Activated CD4-positive, alpha-beta memory T cell treated with anti-CD3 and anti-CD28 coated beads for 36 hours (primary cell): Measurements from ENCODE around the gene RAD51B. TPM values are rescaled to one million over a fixed set of nuclear protein-coding genes. Genes with fewer than 3 reads are reported as not detected.

Experiments used
- CTCF ChIA-PET: fragments of 350-600 bp; sonication (Branson Sonifier 250); formaldehyde crosslinking; loops from one replicate; lab custom pipeline; 2021; ENCODE audit warnings: antibody characterized with exemption, inconsistent platforms; lab: Charles Lee
- POLR2A ChIA-PET: fragments of 350-600 bp; sonication (Branson Sonifier 250); formaldehyde crosslinking; loops from one replicate; lab custom pipeline; 2021; ENCODE audit warnings: antibody characterized with exemption; lab: Charles Lee
- DNase-seq: peaks from one replicate; pipeline ENCODE4 v3.0.0-alpha.2; 2020
- H3K27ac Mint-ChIP-seq: one replicate; pipeline ENCODE4 v1.8.0; 2021; ENCODE audit warnings: mixed read lengths
- H3K27me3 Mint-ChIP-seq: one replicate; pipeline ENCODE4 v1.8.0; 2021; ENCODE audit warnings: mixed read lengths
- H3K36me3 Mint-ChIP-seq: one replicate; pipeline ENCODE4 v1.8.0; 2021; ENCODE audit warnings: mixed read lengths
- H3K4me1 Mint-ChIP-seq: one replicate; pipeline ENCODE4 v1.8.0; 2021; ENCODE audit warnings: low read depth, mixed read lengths
- H3K4me3 Mint-ChIP-seq: one replicate; pipeline ENCODE4 v1.8.0; 2021; ENCODE audit warnings: mild to moderate bottlenecking, mixed read lengths
- H3K9me3 Mint-ChIP-seq: one replicate; pipeline ENCODE4 v1.8.0; 2021; ENCODE audit warnings: mixed read lengths
- intact Hi-C: fragments of 100-400 bp; cut with micrococcal nuclease; formaldehyde crosslinking; loops from one replicate; pipeline ENCODE4 v1.15.1; 2023
- total RNA-seq, 2 experiments: library from RNA; stranded (reverse); gene quantifications; one replicate each; pipeline ENCODE4 v1.2.3, GENCODE V29; 2021

The RAD51B gene
- total RNA-seq, 2 experiments from 2014 or later, result 32.3 to 34.3 TPM

- no peaks in the 10 kb centered on the region for H3K27me3 Mint-ChIP-seq
- no peaks in the 10 kb centered on the region for H3K36me3 Mint-ChIP-seq
- H3K27ac Mint-ChIP-seq, result no peak overlapping the region
- no peak for DNase-seq
- ChIA-PET CTCF (no interaction called here), POLR2A (no interaction called here)
- intact Hi-C loops, result no loop called here
- H3K9me3 Mint-ChIP-seq, result no peaks in the 10 kb centered on the region
- no peak overlapping the region for H3K4me3 Mint-ChIP-seq
- no peaks in the 10 kb centered on the region for H3K4me1 Mint-ChIP-seq
These were observed 372.2 kb downstream of the RAD51B start for GRCh38 chr14:68191567-68192321.

- Mint-ChIP-seq H3K4me3 (no peak overlapping the region), H3K4me1 (peaks cover 6% of the 10 kb centered on the region), H3K27me3 (no peaks in the 10 kb centered on the region), H3K9me3 (no peaks in the 10 kb centered on the region), H3K27ac (no peak overlapping the region), H3K36me3 (no peaks in the 10 kb centered on the region)
- intact Hi-C loops, result no loop called here
- CTCF ChIA-PET, result no interaction called here
- POLR2A ChIA-PET, result no interaction called here
- DNase-seq, result no peak
These were observed 373.4 kb downstream of the RAD51B start for GRCh38 chr14:68192935-68193334.

- Mint-ChIP-seq H3K27ac (no peak overlapping the region), H3K27me3 (no peaks in the 10 kb centered on the region), H3K9me3 (no peaks in the 10 kb centered on the region), H3K4me3 (no peak overlapping the region), H3K4me1 (peaks cover 6% of the 10 kb centered on the region), H3K36me3 (no peaks in the 10 kb centered on the region)
- POLR2A ChIA-PET, result no interaction called here
- CTCF ChIA-PET, result no interaction called here
- DNase-seq, result no peak
- intact Hi-C loops, result no loop called here
These were observed 374.5 kb downstream of the RAD51B start for GRCh38 chr14:68193970-68194681.

GRCh38 chr14:68195126-68195525, 375.5 kb downstream of the RAD51B start:
- CTCF ChIA-PET, result no interaction called here
- intact Hi-C loops, result no loop called here

GRCh38 chr14:68198713-68199495, 379.3 kb downstream of the RAD51B start:
- ChIA-PET CTCF (no interaction called here), POLR2A (no interaction called here)
- intact Hi-C loops, result no loop called here
- Mint-ChIP-seq H3K4me1 (peaks cover 8% of the 10 kb centered on the region), H3K4me3 (no peak overlapping the region), H3K27me3 (no peaks in the 10 kb centered on the region), H3K9me3 (no peaks in the 10 kb centered on the region), H3K27ac (no peak overlapping the region), H3K36me3 (no peaks in the 10 kb centered on the region)
- no peak for DNase-seq

More at GRCh38 chr14:68195126-68195525, 375.5 kb downstream of the RAD51B start:
- no peaks in the 10 kb centered on the region for H3K36me3 Mint-ChIP-seq
- H3K27ac Mint-ChIP-seq, result no peak overlapping the region
- POLR2A ChIA-PET, result no interaction called here
- no peaks in the 10 kb centered on the region for H3K27me3 Mint-ChIP-seq
- peaks cover 8% of the 10 kb centered on the region for H3K4me1 Mint-ChIP-seq
- H3K4me3 Mint-ChIP-seq, result no peak overlapping the region
- no peaks in the 10 kb centered on the region for H3K9me3 Mint-ChIP-seq
- no peak for DNase-seq

GRCh38 chr14:68199554-68200151, 380.1 kb downstream of the RAD51B start:
- no peak overlapping the region for H3K4me3 Mint-ChIP-seq
- DNase-seq, result no peak
- no peaks in the 10 kb centered on the region for H3K27me3 Mint-ChIP-seq
- H3K27ac Mint-ChIP-seq, result no peak overlapping the region
- no peaks in the 10 kb centered on the region for H3K9me3 Mint-ChIP-seq
- POLR2A ChIA-PET, result no interaction called here
- CTCF ChIA-PET, result interaction anchor here (0.6 kb wide), 1 partner anchor 25 kb away, joined by 3 read pairs; no protein-coding TSS in a partner anchor
- intact Hi-C loops, result no loop called here
- H3K4me1 Mint-ChIP-seq, result peaks cover 8% of the 10 kb centered on the region
- no peaks in the 10 kb centered on the region for H3K36me3 Mint-ChIP-seq

GRCh38 chr14:68203871-68204270, 384.3 kb downstream of the RAD51B start:
- no peak overlapping the region for H3K27ac Mint-ChIP-seq
- intact Hi-C loops, result no loop called here
- CTCF ChIA-PET, result no interaction called here
- POLR2A ChIA-PET, result no interaction called here
- H3K4me3 Mint-ChIP-seq, result no peak overlapping the region
- DNase-seq, result no peak
- no peaks in the 10 kb centered on the region for H3K36me3 Mint-ChIP-seq
- peaks cover 8% of the 10 kb centered on the region for H3K4me1 Mint-ChIP-seq
- H3K9me3 Mint-ChIP-seq, result no peaks in the 10 kb centered on the region
- H3K27me3 Mint-ChIP-seq, result no peaks in the 10 kb centered on the region

GRCh38 chr14:68208218-68208617, 388.6 kb downstream of the RAD51B start:
- H3K4me3 Mint-ChIP-seq, result no peak overlapping the region
- no peak for DNase-seq
- CTCF ChIA-PET, result no interaction called here
- POLR2A ChIA-PET, result no interaction called here
- intact Hi-C loops, result no loop called here
- peaks cover 44% of the 10 kb centered on the region for H3K4me1 Mint-ChIP-seq
- H3K36me3 Mint-ChIP-seq, result no peaks in the 10 kb centered on the region
- no peak overlapping the region for H3K27ac Mint-ChIP-seq
- H3K27me3 Mint-ChIP-seq, result no peaks in the 10 kb centered on the region
- no peaks in the 10 kb centered on the region for H3K9me3 Mint-ChIP-seq

GRCh38 chr14:68208626-68209317, 389.2 kb downstream of the RAD51B start:
- CTCF ChIA-PET, result no interaction called here
- no peak overlapping the region for H3K27ac Mint-ChIP-seq
- H3K27me3 Mint-ChIP-seq, result no peaks in the 10 kb centered on the region
- H3K4me1 Mint-ChIP-seq, result peaks cover 44% of the 10 kb centered on the region
- POLR2A ChIA-PET, result no interaction called here
- no peaks in the 10 kb centered on the region for H3K9me3 Mint-ChIP-seq
- intact Hi-C loops, result no loop called here
- DNase-seq, result no peak
- H3K4me3 Mint-ChIP-seq, result no peak overlapping the region
- no peaks in the 10 kb centered on the region for H3K36me3 Mint-ChIP-seq

GRCh38 chr14:68210729-68211299, 391.2 kb downstream of the RAD51B start:
- peak; percentile 66 for DNase-seq
- no peaks in the 10 kb centered on the region for H3K9me3 Mint-ChIP-seq

GRCh38 chr14:68211421-68211820, 391.8 kb downstream of the RAD51B start:
- H3K4me1 Mint-ChIP-seq, result peaks cover 47% of the 10 kb centered on the region
- H3K27ac Mint-ChIP-seq, result peak overlapping the region; percentile 64
- H3K27me3 Mint-ChIP-seq, result no peaks in the 10 kb centered on the region
- ChIA-PET CTCF (interaction anchor here (0.9 to 1.1 kb wide), 4 partner anchors 18 to 578 kb away, joined by 3 to 4 read pairs (median 4); no protein-coding TSS in a partner anchor), POLR2A (interaction anchor here (1.0 to 1.4 kb wide), 2 partner anchors 21 to 35 kb away, joined by 3 to 9 read pairs; no protein-coding TSS in a partner anchor)
- no peaks in the 10 kb centered on the region for H3K36me3 Mint-ChIP-seq
- no peaks in the 10 kb centered on the region for H3K9me3 Mint-ChIP-seq
- no peak for DNase-seq
- intact Hi-C loops, result loop anchor here (1.0 to 5.0 kb wide), 5 partner anchors 21 to 585 kb away; no protein-coding TSS in a partner anchor
- no peak overlapping the region for H3K4me3 Mint-ChIP-seq

More at GRCh38 chr14:68210729-68211299, 391.2 kb downstream of the RAD51B start:
- Mint-ChIP-seq H3K36me3 (no peaks in the 10 kb centered on the region), H3K27me3 (no peaks in the 10 kb centered on the region), H3K4me1 (peaks cover 47% of the 10 kb centered on the region), H3K4me3 (peak overlapping the region; percentile 56), H3K27ac (peak overlapping the region; percentile 64)
- CTCF ChIA-PET, result interaction anchor here (0.9 to 1.2 kb wide), 5 partner anchors 18 to 579 kb away, joined by 3 to 6 read pairs (median 4); no protein-coding TSS in a partner anchor
- intact Hi-C loops, result loop anchor here (1.0 to 5.0 kb wide), 7 partner anchors 21 to 586 kb away; no protein-coding TSS in a partner anchor
- POLR2A ChIA-PET, result interaction anchor here (0.6 to 1.4 kb wide), 3 partner anchors 22 to 472 kb away, joined by 3 to 9 read pairs (median 6); no protein-coding TSS in a partner anchor
